ENCODE measurements around the gene TSHZ1. TPM values are rescaled to one million over a fixed set of nuclear protein-coding genes. Genes with fewer than 3 reads are reported as not detected.

TSHZ1 gene
- total RNA-seq, 4 donors from 2014 or later = 5.4 to 20.2 (median 13.7) TPM

- DNase-seq = no peak
- Histone ChIP-seq H3K27me3 (no peaks in the 10 kb centered on the region), H3K4me3 (no peak overlapping the region), H3K27ac (no peak overlapping the region), H3K36me3 (no peaks in the 10 kb centered on the region), H3K4me1 (no peaks in the 10 kb centered on the region), H3K9me3 (no peaks in the 10 kb centered on the region)
- WGBS, 2 donors = 67 to 80% methylated on average over 1 of the region's 1 CpG
- TF ChIP-seq POLR2A (IDR thresholded peaks at IDR 0.05) (no peak), CTCF (IDR thresholded peaks at IDR 0.05) (no peak)
- intact Hi-C loops (cut with DNase I) = no loop called here
These were observed 104.0 kb downstream of the TSHZ1 start for GRCh38 chr18:75314606-75315005.

- no peak for DNase-seq
- H3K9me3 ChIP-seq = no peaks in the 10 kb centered on the region
- intact Hi-C loops (cut with DNase I) = no loop called here
- H3K4me1 ChIP-seq = no peaks in the 10 kb centered on the region
- no peak overlapping the region for H3K27ac ChIP-seq
- WGBS, 2 donors = 87 to 89% methylated on average over 6 to 8 of the region's 10 CpGs
- H3K4me3 ChIP-seq = no peak overlapping the region
- no peaks in the 10 kb centered on the region for H3K27me3 ChIP-seq
- TF ChIP-seq POLR2A (IDR thresholded peaks at IDR 0.05) = no peak
- TF ChIP-seq CTCF (IDR thresholded peaks at IDR 0.05) = no peak
- no peaks in the 10 kb centered on the region for H3K36me3 ChIP-seq
These were observed 105.6 kb downstream of the TSHZ1 start for GRCh38 chr18:75316223-75316622.

- intact Hi-C loops (cut with DNase I) = no loop called here
- 83 to 91% methylated on average over 8 of the region's 8 CpGs for WGBS, 2 donors
- Histone ChIP-seq H3K27ac (no peak overlapping the region), H3K27me3 (no peaks in the 10 kb centered on the region), H3K4me3 (no peak overlapping the region), H3K36me3 (no peaks in the 10 kb centered on the region), H3K9me3 (no peaks in the 10 kb centered on the region), H3K4me1 (no peaks in the 10 kb centered on the region)
- no peak for DNase-seq
- TF ChIP-seq CTCF (IDR thresholded peaks at IDR 0.05) (no peak), POLR2A (IDR thresholded peaks at IDR 0.05) (no peak)
These were observed 106.2 kb downstream of the TSHZ1 start for GRCh38 chr18:75316826-75317225.

GRCh38 chr18:75317300-75317699 lies 106.7 kb downstream of the TSHZ1 start:
- no peaks in the 10 kb centered on the region for H3K27me3 ChIP-seq
- no peak overlapping the region for H3K4me3 ChIP-seq
- H3K4me1 ChIP-seq = no peaks in the 10 kb centered on the region
- no peaks in the 10 kb centered on the region for H3K9me3 ChIP-seq
- TF ChIP-seq POLR2A (IDR thresholded peaks at IDR 0.05) (no peak), CTCF (IDR thresholded peaks at IDR 0.05) (no peak)
- H3K27ac ChIP-seq = no peak overlapping the region
- no peak for DNase-seq
- H3K36me3 ChIP-seq = no peaks in the 10 kb centered on the region
- 93 to 94% methylated on average over 17 of the region's 17 CpGs for WGBS, 2 donors
- intact Hi-C loops (cut with DNase I) = no loop called here

- no peak for DNase-seq
These were observed 107.1 kb downstream of the TSHZ1 start for GRCh38 chr18:75317703-75318102.

GRCh38 chr18:75319905-75320304 lies 109.3 kb downstream of the TSHZ1 start:
- no peak for TF ChIP-seq CTCF (IDR thresholded peaks at IDR 0.05)
- no peak for TF ChIP-seq POLR2A (IDR thresholded peaks at IDR 0.05)
- DNase-seq = no peak
- WGBS, 2 donors = 86 to 89% methylated on average over 9 of the region's 9 CpGs

More at GRCh38 chr18:75317703-75318102, 107.1 kb downstream of the TSHZ1 start:
- H3K4me1 ChIP-seq = no peaks in the 10 kb centered on the region
- H3K27me3 ChIP-seq = no peaks in the 10 kb centered on the region
- H3K9me3 ChIP-seq = no peaks in the 10 kb centered on the region
- intact Hi-C loops (cut with DNase I) = no loop called here
- no peaks in the 10 kb centered on the region for H3K36me3 ChIP-seq
- WGBS, 2 donors = 69 to 98% methylated on average over 6 to 11 of the region's 11 CpGs
- no peak overlapping the region for H3K27ac ChIP-seq
- no peak overlapping the region for H3K4me3 ChIP-seq
- TF ChIP-seq POLR2A (IDR thresholded peaks at IDR 0.05) = no peak

More at GRCh38 chr18:75319905-75320304, 109.3 kb downstream of the TSHZ1 start:
- Histone ChIP-seq H3K36me3 (no peaks in the 10 kb centered on the region), H3K4me1 (no peaks in the 10 kb centered on the region), H3K27ac (no peak overlapping the region), H3K9me3 (no peaks in the 10 kb centered on the region), H3K27me3 (no peaks in the 10 kb centered on the region), H3K4me3 (no peak overlapping the region)
- intact Hi-C loops (cut with DNase I) = no loop called here

All from esophagus squamous epithelium (tissue), 5 donors.